Left kidney (tissue), 2 donors: Measurements from ENCODE around the gene TESK2. TPM values are rescaled to one million over a fixed set of nuclear protein-coding genes. Genes with fewer than 3 reads are reported as not detected.
"Not testable (repeated sequence)": the region's sequence is repeated elsewhere in the genome, so short reads cannot be mapped to it uniquely, and the experiment has no call there.

ENCODE experiments used
- DNase-seq: peaks from one replicate; pipeline ENCODE4 v3.0.0-alpha.2; 2013
- polyA plus RNA-seq: library from polyadenylated mRNA; unstranded; fragments of 120-200 nt; gene quantifications from one replicate; pipeline ENCODE4 v1.2.1, GENCODE V29; 2013; ENCODE audit not compliant: insufficient read length

Gene TESK2
- polyA plus RNA-seq, 1 donor, result 8.0 TPM

- DNase-seq, result no peak
Measured at GRCh38 chr1:45477646-45478045, 13.3 kb downstream of the TESK2 start.

DNA sequence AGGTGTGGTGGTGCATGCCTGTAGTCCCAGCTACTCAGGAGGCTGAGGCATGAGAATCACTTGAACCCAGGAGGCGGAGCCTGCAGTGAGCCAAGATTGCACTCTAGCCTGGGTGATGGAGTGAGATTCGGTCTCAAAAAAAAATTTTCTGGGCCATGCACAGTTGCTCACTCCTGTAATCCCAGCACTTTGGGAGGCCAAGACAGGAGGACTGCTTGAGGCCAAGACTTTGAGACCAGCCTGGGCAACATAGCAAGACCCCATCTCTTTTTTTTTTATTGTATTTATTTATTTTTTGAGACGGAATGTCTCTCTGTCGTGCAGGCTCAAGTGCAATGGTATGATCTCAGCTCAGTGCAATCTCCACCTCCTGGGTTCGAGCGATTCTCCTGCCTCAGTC lies 16.8 kb downstream of the TESK2 start:
- not testable (repeated sequence) for DNase-seq

DNA sequence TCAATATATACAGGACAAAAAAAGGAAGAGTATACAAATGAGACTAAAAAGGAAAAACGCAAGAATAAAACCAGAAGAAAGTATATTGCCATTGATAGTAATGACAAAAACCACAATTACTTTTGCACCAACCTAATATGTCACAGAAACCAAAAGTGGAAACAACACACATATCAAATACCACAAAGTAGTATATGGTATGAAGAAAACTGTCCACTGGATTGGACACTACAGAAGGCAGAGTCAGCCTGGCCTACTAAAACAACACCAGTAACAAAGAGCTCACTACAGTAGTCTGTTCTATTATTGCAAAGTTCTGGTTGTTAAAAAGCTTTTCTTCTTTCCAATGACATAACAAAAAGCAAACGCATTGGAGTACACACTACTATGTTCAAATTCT lies 17.7 kb downstream of the TESK2 start:
- no peak for DNase-seq

- no peak for DNase-seq
Measured at GRCh38 chr1:45470306-45470798, 20.6 kb downstream of the TESK2 start.

DNA sequence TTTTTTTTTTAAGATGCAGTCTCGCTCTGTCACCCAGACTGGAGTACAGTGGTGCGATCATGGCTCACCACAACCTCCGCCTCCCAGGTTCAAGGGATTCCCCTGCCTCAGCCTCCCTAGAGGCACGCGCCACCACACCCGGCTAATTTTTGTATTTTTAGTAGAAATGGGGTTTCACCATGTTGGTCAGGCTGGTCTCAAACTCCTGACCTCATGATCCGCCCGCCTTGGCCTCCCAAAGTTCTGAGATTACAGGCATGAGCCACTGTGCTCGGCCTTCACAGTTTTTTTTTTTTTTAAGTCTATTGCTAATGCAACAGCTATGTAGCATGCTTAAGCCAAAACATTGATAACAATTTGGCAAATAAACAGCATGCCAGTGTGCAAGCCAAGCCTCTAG lies 23.6 kb downstream of the TESK2 start:
- DNase-seq, result not testable (repeated sequence)

- DNase-seq, result no peak
Measured at GRCh38 chr1:45465277-45465676, 25.7 kb downstream of the TESK2 start.

DNA sequence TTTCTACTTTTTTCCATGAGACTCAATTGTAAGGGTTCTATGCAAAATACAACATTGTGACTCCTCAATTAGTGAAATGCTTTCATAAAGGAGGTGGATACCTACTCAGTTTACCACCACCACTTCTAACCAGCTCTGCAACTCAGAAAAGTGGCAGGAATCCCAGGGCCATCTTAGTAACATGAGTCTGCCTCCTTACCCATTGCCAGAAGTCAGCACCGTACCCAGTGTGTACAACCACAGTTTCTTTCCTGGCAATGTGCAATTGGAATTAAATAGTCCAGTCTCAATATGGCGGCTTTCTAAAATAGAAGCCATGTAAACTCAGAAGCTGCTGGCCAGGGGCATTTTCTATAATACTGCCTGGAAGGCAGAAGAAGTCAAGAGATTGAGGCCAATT lies 32.1 kb downstream of the TESK2 start:
- DNase-seq, result no peak

DNA sequence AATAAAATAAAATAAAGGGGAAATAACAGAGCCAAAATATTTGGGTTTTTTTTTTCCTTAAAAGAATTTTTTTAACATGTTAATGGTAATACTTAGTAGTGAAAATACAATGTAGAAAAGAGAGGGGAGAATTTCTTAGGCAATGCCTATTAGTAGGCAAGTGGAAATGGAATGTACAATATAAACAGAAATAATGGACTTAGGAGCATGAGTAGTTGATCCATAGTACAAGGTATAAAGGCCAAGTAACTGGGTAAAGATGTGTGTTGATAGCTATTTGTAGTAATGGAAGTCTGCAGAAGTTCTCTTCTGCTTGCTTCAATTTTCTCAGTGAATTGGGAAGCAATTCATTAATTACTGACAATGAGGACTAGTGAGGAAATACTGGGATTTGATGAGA lies 34.4 kb downstream of the TESK2 start:
- DNase-seq, result no peak

DNA sequence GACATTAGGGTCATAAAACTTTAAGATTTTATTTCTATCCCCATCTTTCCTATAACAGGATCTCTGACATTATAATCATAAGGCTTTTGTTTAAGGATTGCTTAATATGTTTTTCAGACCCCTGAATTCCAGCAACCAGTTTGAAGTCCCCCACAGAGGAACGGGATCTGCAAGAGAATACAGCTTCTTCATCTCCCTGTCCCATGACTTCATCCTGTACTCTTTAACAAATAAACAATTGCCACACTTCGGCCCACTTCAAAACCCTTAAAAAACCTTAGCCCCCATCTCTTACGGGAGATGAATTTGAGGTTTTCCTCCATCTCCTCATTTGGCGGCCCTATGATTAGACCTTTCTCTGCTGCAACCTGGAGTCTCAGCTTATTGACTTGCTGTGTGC lies 35.8 kb downstream of the TESK2 start:
- DNase-seq, result no peak

DNA sequence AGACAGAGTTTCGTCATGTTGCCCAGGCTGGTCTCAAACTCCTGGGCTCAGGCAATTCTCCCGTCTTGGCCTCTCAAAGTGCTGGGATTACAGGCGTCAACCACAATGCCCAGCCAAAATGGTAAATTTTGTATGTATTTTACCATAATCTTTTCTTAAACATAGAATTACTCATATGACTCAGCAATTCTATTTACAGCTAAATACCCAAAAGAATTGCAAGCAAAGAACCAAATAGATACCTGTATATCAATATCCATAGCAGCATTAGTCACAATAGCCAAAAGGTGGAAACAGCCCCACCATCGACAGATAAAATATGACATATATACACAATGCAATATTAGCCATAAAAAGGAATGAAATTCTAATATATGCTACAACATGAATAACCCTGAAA lies 36.5 kb downstream of the TESK2 start:
- DNase-seq, result no peak

DNA sequence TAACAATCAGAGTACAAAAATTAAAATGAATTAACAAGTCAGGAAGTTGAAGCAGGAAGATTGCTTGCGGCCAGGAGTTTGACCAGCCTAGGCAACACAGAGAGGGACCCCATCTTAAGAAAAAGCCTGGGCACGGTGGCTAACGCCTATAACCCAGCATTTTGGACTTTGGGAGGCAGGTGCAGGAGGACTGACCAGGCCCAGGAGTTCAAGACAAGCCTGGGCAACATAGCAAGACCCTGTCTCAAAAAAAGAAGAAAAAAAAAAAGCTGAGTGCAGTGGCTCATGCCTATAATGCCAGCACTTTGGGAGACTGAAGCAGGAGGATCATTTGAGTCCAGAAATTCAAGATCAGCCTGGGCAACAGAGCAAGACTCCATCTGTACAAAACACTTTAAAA lies 38.5 kb downstream of the TESK2 start:
- no peak for DNase-seq

DNA sequence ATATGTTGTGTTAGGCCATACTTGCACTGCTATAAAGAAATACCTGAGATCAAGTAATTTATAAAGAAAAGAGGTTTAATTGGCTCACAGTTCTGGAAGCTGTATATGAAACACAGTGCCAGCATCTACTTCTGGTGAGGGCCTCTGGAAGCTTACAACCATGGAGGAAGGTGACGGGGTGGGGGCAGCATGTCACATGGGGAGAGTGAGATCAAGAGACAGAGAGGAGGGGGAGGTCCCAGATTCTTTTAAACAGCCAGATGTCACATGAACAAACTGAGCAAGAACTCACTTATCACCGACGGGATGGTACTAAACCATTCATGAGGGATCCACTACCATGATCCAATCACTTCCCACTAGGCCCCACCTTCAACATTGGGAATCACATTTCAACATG lies 42.6 kb downstream of the TESK2 start:
- DNase-seq, result no peak

GRCh38 chr1:45446950-45447672 lies 43.9 kb downstream of the TESK2 start:
- no peak for DNase-seq

- DNase-seq, result no peak
Measured at GRCh38 chr1:45446530-45446929, 44.4 kb downstream of the TESK2 start.

- no peak for DNase-seq
Measured at GRCh38 chr1:45444609-45445131, 46.3 kb downstream of the TESK2 start.

GRCh38 chr1:45443580-45444446 lies 47.1 kb downstream of the TESK2 start:
- DNase-seq, result no peak

DNA sequence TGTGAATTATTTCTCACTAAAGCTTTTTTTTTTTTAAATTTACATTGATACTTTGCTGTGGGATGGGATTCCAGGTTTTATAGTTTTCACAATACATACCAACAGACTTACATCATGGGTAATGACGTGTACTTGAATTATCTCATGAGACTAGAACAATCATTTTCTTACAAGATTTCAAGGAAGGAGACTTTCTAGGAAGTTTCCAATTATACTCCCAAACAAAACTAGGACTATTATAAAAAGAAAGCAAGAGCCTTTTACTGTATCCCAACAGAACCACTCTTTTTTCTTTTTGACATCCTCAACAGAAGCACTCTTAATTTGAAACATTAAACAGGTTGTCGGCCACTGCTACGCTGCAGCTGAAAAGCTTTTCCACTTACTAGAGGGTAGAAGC lies 48.7 kb downstream of the TESK2 start:
- no peak for DNase-seq

DNA sequence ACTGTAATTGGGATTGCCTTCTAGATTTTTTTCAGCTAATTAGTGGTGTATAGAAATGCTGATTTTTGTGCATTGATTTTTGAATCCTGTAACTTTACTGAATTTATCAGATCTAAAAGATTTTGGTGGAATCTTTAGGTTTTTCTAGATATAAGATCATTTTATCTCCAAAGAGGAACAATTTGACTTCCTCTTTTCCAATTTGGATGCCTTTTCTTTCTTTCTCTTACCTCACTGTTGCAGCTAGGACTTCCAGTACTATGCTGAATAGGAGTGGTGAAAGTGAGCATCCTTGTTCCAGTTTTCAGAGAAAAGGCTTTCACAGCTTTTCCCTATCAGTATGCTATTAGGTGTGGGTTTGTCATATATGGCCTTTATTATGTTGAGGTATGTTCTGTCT lies 53.6 kb downstream of the TESK2 start:
- DNase-seq, result no peak

DNA sequence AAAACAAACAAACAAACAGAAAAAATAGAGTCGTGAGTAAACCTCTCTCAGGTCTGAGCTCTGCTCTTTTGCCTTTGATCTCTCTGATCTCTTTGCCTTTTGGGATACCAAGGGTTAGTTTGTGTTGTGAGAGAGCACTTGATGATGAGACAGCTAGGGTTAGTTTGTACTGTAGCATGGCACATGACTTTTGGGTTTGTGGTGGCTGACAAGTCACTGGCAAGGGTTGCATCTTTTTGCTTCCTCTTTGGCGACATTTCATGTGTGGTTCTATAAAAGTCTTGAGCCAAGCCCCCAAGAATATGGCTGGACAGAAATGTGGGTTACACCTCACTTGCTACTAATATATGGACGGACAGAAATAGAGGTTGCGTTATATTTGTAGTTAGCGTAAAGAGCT lies 60.5 kb downstream of the TESK2 start:
- no peak for DNase-seq

DNA sequence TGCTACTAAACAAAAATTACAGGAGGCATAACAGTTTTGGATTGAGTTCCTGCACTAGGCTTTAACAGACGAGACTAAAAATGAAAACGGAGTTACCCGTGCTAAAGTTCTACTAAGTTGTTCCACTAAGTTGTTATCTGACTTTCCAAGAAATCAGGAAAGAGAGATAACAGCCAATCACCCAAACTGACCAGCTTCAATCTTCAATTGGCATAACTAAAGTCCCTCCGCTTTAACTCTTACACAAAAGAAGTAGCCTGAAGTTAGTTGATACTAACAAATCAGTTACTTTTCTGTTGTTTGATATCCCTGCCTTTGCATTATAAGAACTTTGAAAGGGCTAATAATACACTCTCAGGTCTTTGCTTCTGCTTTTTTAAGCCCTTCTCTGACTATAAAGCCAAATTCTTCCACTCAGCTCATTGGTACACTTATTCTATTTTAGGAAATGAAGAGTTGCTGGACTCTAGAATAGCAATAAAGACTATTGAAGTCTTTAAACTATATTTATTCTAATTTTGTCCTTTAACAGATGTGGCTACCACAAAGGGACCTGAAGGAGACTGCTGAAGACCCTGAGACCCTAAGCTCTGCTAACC lies 61.3 kb downstream of the TESK2 start:
- no peak for DNase-seq

- no peak for DNase-seq
Measured at GRCh38 chr1:45423906-45424678, 66.9 kb downstream of the TESK2 start.

- DNase-seq, result no peak
Measured at GRCh38 chr1:45421935-45422334, 69.0 kb downstream of the TESK2 start.
